Measurements from ENCODE around the gene VWA1.
A peak's percentile ranks its signal among the peaks of the same experiment; 100 is the strongest.
"Not testable (repeated sequence)": the region's sequence is repeated elsewhere in the genome, so short reads cannot be mapped to it uniquely, and the experiment has no call there.

The VWA1 gene
- total RNA-seq: 0 to 0.26 reads per million in 2 donors

- DNase-seq: peak; percentile 31
Observed at GRCh38 chr1:1435106-1435903, at the start of gene VWA1. VWA1 (plus strand) TSS chr1:1435690; CDS start chr1:1435749, 59 bp downstream.

DNA sequence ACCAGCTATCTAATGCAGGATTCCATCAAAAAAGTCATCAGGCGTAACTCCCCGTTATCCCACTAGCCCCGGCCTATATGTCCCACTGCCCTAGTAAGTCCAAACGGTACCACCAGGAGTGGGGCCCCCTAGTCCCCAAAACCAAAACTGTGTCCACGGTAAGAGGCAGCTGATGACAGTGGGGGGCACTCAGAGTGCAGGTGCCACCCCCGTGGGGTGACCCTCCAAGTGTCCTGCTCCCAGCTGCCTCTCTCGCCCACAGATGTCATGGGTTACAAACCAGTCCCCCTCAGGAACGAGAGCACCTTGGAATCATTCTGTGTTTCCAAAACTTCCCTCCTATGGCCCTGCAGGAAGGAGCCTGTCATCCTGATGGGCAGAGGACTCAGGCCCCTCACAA, 49.6 kb upstream of the VWA1 start:
- DNase-seq: no peak

DNA sequence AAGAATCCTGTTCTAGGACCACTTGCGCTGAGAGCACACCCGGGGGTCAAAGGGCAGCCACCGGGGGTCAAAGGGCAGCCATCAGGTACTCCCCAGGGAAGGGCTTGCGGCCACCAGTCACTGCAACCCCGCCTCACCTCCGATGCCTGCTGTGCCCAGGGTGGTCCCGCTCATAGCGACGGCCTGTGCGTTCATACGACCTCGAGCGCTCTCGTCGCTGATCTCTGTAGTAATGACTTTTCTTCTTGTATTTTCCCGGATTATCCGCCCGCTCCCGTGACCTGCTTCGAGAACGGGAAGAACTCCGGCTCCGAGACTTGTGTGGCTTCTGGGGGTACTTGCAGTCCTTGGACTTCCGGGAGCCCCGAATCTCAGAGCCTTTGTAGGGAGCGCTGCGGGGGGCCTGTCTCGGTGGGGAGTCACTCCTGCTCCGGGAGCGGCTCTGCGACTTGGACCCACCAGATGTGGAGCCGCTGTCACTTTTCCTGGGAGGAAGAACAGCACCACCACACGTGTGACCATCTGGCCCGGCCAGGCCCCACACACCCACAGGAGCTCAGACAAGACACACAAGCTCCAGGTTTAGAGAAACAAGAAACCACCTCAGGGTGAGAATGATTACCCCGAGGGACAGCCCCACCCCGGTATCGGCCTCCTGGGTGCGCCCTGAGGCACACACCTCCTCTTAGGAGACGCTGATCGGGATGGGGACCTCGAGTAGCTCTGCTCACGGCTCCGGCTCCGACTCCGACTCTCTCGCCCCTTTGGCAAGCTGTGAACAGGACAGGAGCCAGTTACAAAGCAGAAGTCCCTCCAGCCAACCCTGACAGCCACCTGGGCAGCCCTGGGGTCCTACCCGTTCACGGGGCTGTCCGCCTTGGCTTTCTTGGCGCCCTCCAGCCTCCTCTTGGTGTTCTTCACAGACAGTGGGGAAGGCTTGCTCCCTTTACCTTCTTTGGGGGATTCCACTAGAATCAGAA, 48.1 kb upstream of the VWA1 start:
- DNase-seq: no peak

- DNase-seq: no peak
Observed at GRCh38 chr1:1388078-1388472, 47.4 kb upstream of the VWA1 start.

- no peak for DNase-seq
Observed at GRCh38 chr1:1390675-1391074, 44.8 kb upstream of the VWA1 start.

DNA sequence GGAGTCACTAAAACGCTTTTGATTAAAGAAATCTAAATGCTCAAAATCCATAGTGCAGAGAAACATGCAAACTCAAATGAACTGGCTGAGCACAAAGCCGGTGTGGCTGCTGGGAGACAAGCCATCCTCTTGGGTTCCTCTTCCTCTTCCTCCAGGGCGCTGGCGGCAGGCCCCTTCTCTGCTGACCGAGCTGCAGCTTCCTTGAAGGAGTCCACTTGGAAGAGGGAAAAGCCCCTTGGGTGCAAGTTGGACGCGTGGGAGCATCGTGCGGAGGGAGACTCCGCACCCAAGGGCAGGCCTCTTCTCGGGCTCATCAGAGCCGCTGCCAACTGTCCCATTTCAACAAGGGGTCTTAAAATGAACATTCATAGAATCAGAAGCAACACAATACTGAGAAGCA, 44.3 kb upstream of the VWA1 start:
- no peak for DNase-seq

- no peak for DNase-seq
Observed at GRCh38 chr1:1393014-1393413, 42.5 kb upstream of the VWA1 start.

GRCh38 chr1:1393428-1393827, 42.1 kb upstream of the VWA1 start:
- DNase-seq: no peak

DNA sequence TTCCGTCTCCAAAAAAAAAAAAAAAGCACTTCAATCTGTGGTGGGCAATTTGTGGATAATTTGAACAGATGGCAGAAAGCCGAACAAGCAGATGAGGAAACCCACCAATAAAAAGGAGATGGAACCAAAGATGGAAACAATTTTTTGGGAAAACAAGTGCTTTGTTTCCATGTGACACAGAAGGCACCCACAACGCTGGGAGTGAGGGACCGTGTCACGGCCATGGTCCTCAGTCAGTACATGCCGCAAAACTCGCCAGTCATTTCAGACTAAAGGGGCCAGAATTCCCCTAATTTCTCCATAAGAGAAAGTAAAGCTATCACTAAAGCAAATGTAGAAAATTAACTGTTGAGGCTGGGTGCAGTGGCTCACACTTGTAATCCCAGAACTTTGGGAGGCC, 41.4 kb upstream of the VWA1 start:
- no peak for DNase-seq

GRCh38 chr1:1395166-1395565, 40.3 kb upstream of the VWA1 start:
- no peak for DNase-seq

GRCh38 chr1:1397839-1398523, 37.5 kb upstream of the VWA1 start:
- no peak for DNase-seq

GRCh38 chr1:1398677-1399186, 36.8 kb upstream of the VWA1 start:
- no peak for DNase-seq

GRCh38 chr1:1399187-1399871, 36.2 kb upstream of the VWA1 start, which contains the start of gene CCNL2:
CCNL2 (minus strand) TSS chr1:1399335; CDS start chr1:1399306, 29 bp downstream.
- peak; percentile 99 for DNase-seq

DNA sequence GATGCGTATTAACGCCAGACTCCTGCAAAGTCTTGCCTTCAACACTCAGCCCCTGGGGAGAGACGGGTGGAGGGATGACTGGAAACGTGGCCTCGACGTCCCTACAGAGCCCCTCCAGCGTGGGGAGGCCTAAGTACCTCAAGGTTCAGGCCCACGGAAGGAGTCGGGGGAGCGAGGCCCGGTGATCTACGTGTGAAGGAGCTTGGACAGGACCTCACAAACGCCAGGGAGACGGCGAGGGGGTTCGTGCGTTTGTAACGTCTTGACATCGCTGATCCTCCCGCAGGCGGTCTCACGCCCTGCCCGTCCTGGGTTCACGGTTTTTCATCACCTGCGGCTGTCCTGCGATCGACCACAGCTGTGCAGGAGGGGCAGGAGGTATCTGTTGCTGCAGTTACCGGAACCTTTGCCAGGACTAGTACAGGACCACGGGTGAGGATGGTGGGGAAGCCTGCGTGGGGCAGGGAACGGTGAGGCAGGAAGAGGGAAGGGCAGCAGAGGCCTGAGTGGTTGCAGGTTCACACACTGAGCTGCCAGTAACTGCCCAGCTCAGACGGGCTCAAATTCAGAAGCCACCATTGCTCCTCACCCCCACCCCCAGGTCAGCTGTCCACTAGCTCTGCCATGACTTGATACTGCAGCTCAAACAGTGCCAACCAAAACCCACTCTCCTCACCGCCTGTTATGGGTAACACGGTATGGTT, 35.5 kb upstream of the VWA1 start:
- DNase-seq: no peak

GRCh38 chr1:1400576-1401456, 34.7 kb upstream of the VWA1 start:
- no peak for DNase-seq

GRCh38 chr1:1401457-1402010, 34.0 kb upstream of the VWA1 start:
- no peak for DNase-seq

DNA sequence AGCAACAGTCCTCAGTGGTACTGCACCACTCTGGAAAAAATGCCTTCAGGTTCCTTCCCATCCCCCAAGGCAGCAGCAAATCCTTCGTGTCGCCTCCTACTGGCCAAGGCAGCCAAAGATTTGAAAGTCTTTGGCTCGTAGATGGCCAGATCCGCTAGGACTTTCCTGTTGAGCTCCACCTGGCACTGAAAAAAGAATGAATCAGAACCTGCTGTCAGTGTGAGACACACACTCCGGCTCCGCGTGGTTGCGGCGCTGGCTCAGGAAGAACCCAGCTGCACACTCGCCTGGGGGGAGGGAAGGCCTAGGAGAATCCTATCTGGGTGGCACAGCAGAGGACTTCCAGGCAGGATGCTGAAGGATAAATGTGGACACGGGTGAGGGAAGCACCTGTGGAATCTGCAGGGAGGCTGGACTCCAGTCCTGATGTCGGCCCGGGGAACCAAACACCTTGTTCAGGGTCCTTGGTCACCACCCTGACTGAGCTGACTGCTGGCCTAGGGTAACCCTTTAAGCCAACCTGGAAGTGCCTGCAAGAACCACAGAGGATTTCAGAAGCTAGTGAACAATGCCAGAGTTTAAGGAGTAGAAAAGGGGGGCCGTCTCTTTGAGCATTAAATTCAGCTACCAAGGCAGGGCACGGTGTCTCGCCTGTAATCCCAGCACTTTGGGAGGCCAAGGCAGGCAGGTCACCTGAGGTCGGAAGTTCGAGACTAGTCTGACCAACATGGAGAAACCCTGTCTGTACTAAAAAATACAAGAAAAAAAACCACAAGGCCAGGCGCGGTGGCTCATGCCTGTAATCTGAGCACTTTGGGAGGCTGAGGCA, 33.2 kb upstream of the VWA1 start:
- DNase-seq: no peak

DNA sequence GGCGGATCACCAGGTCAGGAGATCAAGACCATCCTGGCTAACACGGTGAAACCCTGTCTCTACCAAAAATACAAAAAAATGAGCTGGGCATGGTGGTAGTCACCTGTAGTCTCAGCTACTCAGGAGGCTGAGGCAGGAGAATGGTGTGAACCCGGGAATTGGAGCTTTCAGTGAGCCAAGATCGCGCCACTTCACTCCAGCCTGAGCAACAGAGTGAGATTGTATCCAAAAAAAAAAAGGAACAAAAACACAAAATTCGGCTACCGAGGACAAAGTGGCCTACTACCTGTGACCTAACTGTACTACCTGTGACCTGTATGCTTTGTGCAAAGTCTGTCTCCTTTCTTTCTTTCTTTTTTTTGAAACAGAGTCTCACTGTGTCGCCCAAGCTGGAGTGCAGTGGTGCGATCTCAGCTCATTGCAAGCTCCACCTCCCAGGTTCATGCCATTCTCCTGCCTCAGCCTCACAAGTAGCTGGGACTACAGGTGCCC, 32.5 kb upstream of the VWA1 start:
- DNase-seq: not testable (repeated sequence)

DNA sequence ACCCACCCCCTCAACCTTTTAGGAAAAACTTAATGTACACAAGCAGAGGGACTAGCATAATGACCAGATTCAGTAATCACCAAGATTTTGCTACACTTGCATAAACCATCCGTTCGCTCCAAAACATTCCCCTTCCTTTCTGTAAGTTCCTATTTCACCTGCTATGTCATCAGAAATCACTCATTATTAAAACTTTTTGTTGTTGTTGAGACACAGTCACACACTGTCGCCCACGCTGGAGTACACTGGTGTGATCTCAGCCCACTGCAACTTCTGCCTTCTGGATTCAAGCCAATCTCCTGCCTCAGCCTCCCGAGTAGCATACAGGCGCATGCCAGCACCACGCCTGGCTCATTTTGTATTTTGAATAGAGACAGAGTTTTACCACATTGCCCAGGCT, 31.8 kb upstream of the VWA1 start:
- no peak for DNase-seq

Data from activated gamma-delta T cell (primary cell).